PC-3 (cell line): ENCODE results near the gene TARDBP. TPM values are rescaled to one million over a fixed set of nuclear protein-coding genes. Genes with fewer than 3 reads are reported as not detected.
"Not testable (repeated sequence)": the region's sequence is repeated elsewhere in the genome, so short reads cannot be mapped to it uniquely, and the experiment has no call there.

Source experiments
- ATAC-seq: fragments of 200-7000 bp; cut with Tn5 transposase; 2 replicates; pipeline ENCODE4 v1.9.1; 2020; ENCODE audit warnings: mild to moderate bottlenecking, moderate library complexity
- BruUV-seq: library from RNA; stranded (reverse); fragments of 400-500 nt; replicated peaks from 2 replicates; lab custom pipeline; 2021; lab: Mats Ljungman, UMichigan
- CTCF ChIA-PET: fragments of 300-600 bp; sonication (Branson Sonifier 250); formaldehyde crosslinking; loops from one replicate; lab custom pipeline; 2022; ENCODE audit warnings: antibody characterized with exemption; lab: Charles Lee
- POLR2A ChIA-PET: fragments of 300-600 bp; sonication (Branson Sonifier 250); formaldehyde crosslinking; loops from one replicate; lab custom pipeline; 2022; ENCODE audit warnings: antibody characterized with exemption; ENCODE audit not compliant: unreplicated experiment; lab: Charles Lee
- DNase-seq: peaks from one replicate; pipeline ENCODE4 v3.0.0-alpha.2; 2015
- H2AFZ ChIP-seq: fragments of 300-600 bp; sonication (generic); 2 replicates; pipeline ENCODE4 v1.6.0; 2016; ENCODE audit warnings: antibody characterized with exemption, low read length
- H3F3A ChIP-seq: fragments of 300-600 bp; sonication (generic); one replicate; pipeline ENCODE4 v1.6.0; 2017; ENCODE audit warnings: antibody characterized with exemption, low read length, control low read depth, mild to moderate bottlenecking; ENCODE audit not compliant: unreplicated experiment
- H3K27ac ChIP-seq: fragments of 300-600 bp; sonication (generic); 2 replicates; pipeline ENCODE4 v1.5.1; 2016; ENCODE audit warnings: mild to moderate bottlenecking, low read length
- H3K27me3 ChIP-seq: fragments of 300-600 bp; sonication (generic); 2 replicates; pipeline ENCODE4 v1.6.1; 2016; ENCODE audit warnings: low read length, mixed read lengths
- H3K36me3 ChIP-seq: fragments of 300-600 bp; sonication (generic); 2 replicates; pipeline ENCODE4 v1.6.1; 2016; ENCODE audit warnings: low read depth, mixed run types, low read length, mixed read lengths
- H3K4me1 ChIP-seq: fragments of 300-600 bp; sonication (generic); 2 replicates; pipeline ENCODE4 v1.5.1; 2016; ENCODE audit warnings: low read length; ENCODE audit not compliant: insufficient read depth
- H3K4me2 ChIP-seq: fragments of 300-600 bp; sonication (generic); 2 replicates; pipeline ENCODE4 v1.6.0; 2016; ENCODE audit warnings: low read length
- H3K4me3 ChIP-seq: fragments of 300-600 bp; sonication (generic); 2 replicates; pipeline ENCODE4 v1.5.1; 2016; ENCODE audit warnings: mild to moderate bottlenecking, low read length, mixed read lengths
- H3K79me2 ChIP-seq: fragments of 300-600 bp; sonication (generic); 2 replicates; pipeline ENCODE4 v1.6.1; 2017; ENCODE audit warnings: low read length, mixed read lengths
- H3K9ac ChIP-seq: fragments of 300-600 bp; sonication (generic); 2 replicates; pipeline ENCODE4 v1.6.0; 2016; ENCODE audit warnings: mild to moderate bottlenecking, low read length
- H3K9me2 ChIP-seq: fragments of 300-600 bp; sonication (generic); replicated peaks from 2 replicates; pipeline ENCODE4 v1.6.1; 2016; ENCODE audit warnings: mixed run types, low read length, mixed read lengths
- H3K9me3 ChIP-seq: fragments of 300-600 bp; sonication (generic); 2 replicates; pipeline ENCODE4 v1.6.1; 2016; ENCODE audit warnings: low read length, mixed read lengths
- H4K20me1 ChIP-seq: fragments of 300-600 bp; sonication (generic); 2 replicates; pipeline ENCODE4 v1.6.1; 2016; ENCODE audit warnings: low read length, mixed read lengths
- EZH2 ChIP-seq: fragments of 300-600 bp; sonication (generic); IDR thresholded peaks from one replicate; pipeline ENCODE4 v1.6.1; 2017; ENCODE audit warnings: antibody characterized with exemption, mild to moderate bottlenecking, low read length; ENCODE audit not compliant: unreplicated experiment
- EZH2phosphoT487 ChIP-seq: fragments of 300-600 bp; sonication (generic); IDR thresholded peaks from 2 replicates; pipeline ENCODE4 v1.6.1; 2018; ENCODE audit warnings: mild to moderate bottlenecking, antibody characterized with exemption, low read length, borderline replicate concordance
- intact Hi-C: fragments of 100-400 bp; cut with micrococcal nuclease; formaldehyde crosslinking; loops from 2 replicates; pipeline ENCODE4 v1.9.0; 2023
- total RNA-seq: library from RNA; depleted of rRNA; stranded (reverse); fragments of >200 nt; gene quantifications from 2 replicates; pipeline ENCODE4 v1.2.3, GENCODE V29; 2014
- TF ChIP-seq, protein P1 (sequence below): fragments of 300-600 bp; sonication (generic); conservative IDR thresholded peaks from 2 replicates; pipeline ENCODE4 v1.5.1; 2017; ENCODE audit warnings: antibody characterized with exemption, low read depth, mild to moderate bottlenecking, low read length

The TARDBP gene
- total RNA-seq, 1 experiment from 2014 or later, result 78.5 TPM

GRCh38 chr1:10990828-10991227 is 21.6 kb upstream of the TARDBP start:
- no peaks in the 10 kb centered on the region for H3K9me3 ChIP-seq
- ATAC-seq (no peak), DNase-seq (no peak)
- TF ChIP-seq EZH2phosphoT487 (no peak), EZH2 (no peak)
- TF ChIP-seq, protein P1, sequence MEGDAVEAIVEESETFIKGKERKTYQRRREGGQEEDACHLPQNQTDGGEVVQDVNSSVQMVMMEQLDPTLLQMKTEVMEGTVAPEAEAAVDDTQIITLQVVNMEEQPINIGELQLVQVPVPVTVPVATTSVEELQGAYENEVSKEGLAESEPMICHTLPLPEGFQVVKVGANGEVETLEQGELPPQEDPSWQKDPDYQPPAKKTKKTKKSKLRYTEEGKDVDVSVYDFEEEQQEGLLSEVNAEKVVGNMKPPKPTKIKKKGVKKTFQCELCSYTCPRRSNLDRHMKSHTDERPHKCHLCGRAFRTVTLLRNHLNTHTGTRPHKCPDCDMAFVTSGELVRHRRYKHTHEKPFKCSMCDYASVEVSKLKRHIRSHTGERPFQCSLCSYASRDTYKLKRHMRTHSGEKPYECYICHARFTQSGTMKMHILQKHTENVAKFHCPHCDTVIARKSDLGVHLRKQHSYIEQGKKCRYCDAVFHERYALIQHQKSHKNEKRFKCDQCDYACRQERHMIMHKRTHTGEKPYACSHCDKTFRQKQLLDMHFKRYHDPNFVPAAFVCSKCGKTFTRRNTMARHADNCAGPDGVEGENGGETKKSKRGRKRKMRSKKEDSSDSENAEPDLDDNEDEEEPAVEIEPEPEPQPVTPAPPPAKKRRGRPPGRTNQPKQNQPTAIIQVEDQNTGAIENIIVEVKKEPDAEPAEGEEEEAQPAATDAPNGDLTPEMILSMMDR, result no peak
- H3K9ac ChIP-seq, result no peak overlapping the region
- no peaks in the 10 kb centered on the region for H4K20me1 ChIP-seq
- no peak overlapping the region for H3K27ac ChIP-seq
- H2AFZ ChIP-seq, result no peak overlapping the region
- no peaks in the 10 kb centered on the region for H3F3A ChIP-seq
- H3K9me2 ChIP-seq, result no peaks in the 10 kb centered on the region
- intact Hi-C loops, result no loop called here
- no peaks in the 10 kb centered on the region for H3K79me2 ChIP-seq
- no peak overlapping the region for H3K4me2 ChIP-seq
- H3K36me3 ChIP-seq, result no peaks in the 10 kb centered on the region
- H3K27me3 ChIP-seq, result peaks cover 4% of the 10 kb centered on the region; the same call in 1 of the 2 replicates
- BruUV-seq, result no TSS peak
- CTCF ChIA-PET, result no interaction called here
- H3K4me1 ChIP-seq, result no peaks in the 10 kb centered on the region
- POLR2A ChIA-PET, result no interaction called here
- H3K4me3 ChIP-seq, result no peak overlapping the region

DNA sequence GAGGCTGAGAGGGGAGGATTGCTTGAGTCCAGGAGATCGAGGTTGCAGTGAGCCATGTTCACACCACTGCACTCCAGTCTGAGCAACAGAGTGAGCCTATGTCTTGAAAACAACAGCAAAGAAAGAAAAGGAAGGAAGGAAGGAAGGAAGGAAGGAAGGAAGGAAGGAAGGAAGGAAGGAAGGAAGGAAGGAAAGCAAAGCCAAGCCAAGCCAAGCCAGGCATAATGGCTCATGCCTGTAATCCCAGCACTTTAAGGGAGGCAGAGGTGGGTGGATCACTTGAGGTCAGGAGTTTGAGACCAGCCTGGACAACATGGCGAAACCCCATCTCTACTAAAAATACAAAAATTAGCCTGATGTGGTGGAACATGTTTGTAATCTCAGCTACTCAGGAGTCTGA is 20.4 kb upstream of the TARDBP start:
- H3K27ac ChIP-seq, H3K9ac ChIP-seq, DNase-seq, BruUV-seq, H3K4me1 ChIP-seq, H3F3A ChIP-seq, H3K4me2 ChIP-seq, ATAC-seq, H4K20me1 ChIP-seq, H3K9me2 ChIP-seq, POLR2A ChIA-PET, CTCF ChIA-PET, H3K36me3 ChIP-seq, intact Hi-C loops, H3K9me3 ChIP-seq, H2AFZ ChIP-seq, H3K79me2 ChIP-seq, H3K4me3 ChIP-seq, H3K27me3 ChIP-seq: not testable (repeated sequence)

DNA sequence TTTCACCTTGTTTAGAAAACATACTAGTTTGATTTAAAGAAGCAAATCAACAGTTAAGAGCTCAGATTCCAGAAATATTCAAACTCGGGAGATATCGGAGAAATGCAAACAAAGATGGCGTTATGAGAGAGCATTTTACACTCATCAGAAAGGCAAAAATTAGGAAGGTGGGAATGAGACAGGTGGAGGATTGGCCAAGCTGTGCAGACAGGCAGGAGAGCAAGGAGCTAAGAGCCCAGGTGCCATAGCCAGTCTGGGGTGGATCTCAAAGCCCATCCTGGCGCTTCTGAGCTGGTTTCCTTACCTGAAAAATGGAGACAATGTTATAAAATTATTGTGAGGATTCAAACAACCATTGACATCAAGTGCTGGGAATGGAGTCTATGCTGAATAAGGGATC is 19.6 kb upstream of the TARDBP start:
- BruUV-seq, result no TSS peak
- Histone ChIP-seq H3K4me1 (no peaks in the 10 kb centered on the region), H3K4me2 (no peak overlapping the region), H4K20me1 (no peaks in the 10 kb centered on the region), H3K27ac (no peak overlapping the region), H3K9ac (no peak overlapping the region), H3K4me3 (no peak overlapping the region), H3K9me3 (no peaks in the 10 kb centered on the region), H2AFZ (no peak overlapping the region), H3K36me3 (no peaks in the 10 kb centered on the region), H3K79me2 (no peaks in the 10 kb centered on the region), H3K27me3 (no peaks in the 10 kb centered on the region), H3F3A (no peaks in the 10 kb centered on the region), H3K9me2 (no peaks in the 10 kb centered on the region)
- POLR2A ChIA-PET, result no interaction called here
- TF ChIP-seq, protein P1, result no peak
- no peak for TF ChIP-seq EZH2
- CTCF ChIA-PET, result no interaction called here
- ATAC-seq, result no peak
- intact Hi-C loops, result no loop called here
- no peak for DNase-seq
